GM12878 (cell line): Measurements from ENCODE around the gene ATP6V0A4. TPM values are rescaled to one million over a fixed set of nuclear protein-coding genes. Genes with fewer than 3 reads are reported as not detected.

Source experiments
- ATAC-seq: fragments of 200-7000 bp; cut with Tn5 transposase; 3 replicates; pipeline ENCODE4 v1.9.1; 2020; ENCODE audit warnings: mild to moderate bottlenecking, moderate library complexity
- BruUV-seq: library from RNA; stranded (reverse); fragments of 400-500 nt; replicated peaks from 2 replicates; lab custom pipeline; 2021; lab: Mats Ljungman, UMichigan
- CTCF ChIA-PET: fragments of 300-600 bp; sonication (Branson Sonifier 250); formaldehyde crosslinking; extraction: SDS; loops from one replicate; lab custom pipeline; 2021; ENCODE audit warnings: inconsistent platforms; lab: Yijun Ruan, JAX
- POLR2A ChIA-PET: fragments of 350-600 bp; formaldehyde crosslinking; extraction: SDS; loops from one replicate; lab custom pipeline; 2021; ENCODE audit warnings: inconsistent platforms; lab: Charles Lee
- RAD21 ChIA-PET: fragments of 300-600 bp; sonication (Branson Sonifier 250); formaldehyde crosslinking; loops from one replicate; lab custom pipeline; 2023; ENCODE audit warnings: antibody characterized with exemption; ENCODE audit not compliant: unreplicated experiment; lab: Charles Lee
- SMC1A ChIA-PET: fragments of 300-600 bp; sonication (Branson Sonifier 250); formaldehyde crosslinking; loops from one replicate; lab custom pipeline; 2023; ENCODE audit not compliant: unreplicated experiment, uncharacterized antibody; lab: Charles Lee
- DNase-seq: peaks from one replicate; pipeline ENCODE4 v3.0.0-alpha.2; 2011; ENCODE audit warnings: low read depth, low spot score
- FAIRE-seq: peaks from 3 replicates; lab custom pipeline; 2011; peaks lifted over from hg19 to GRCh38; lab: Jason Lieb, UNC
- H2AFZ ChIP-seq: 2 replicates; pipeline ENCODE4 v1.6.0; 2011; ENCODE audit warnings: low read depth, low read length, control low read depth; ENCODE audit not compliant: control insufficient read depth
- H3K27ac ChIP-seq: 2 replicates; pipeline ENCODE4 v1.5.1; 2011; ENCODE audit warnings: control low read depth; ENCODE audit not compliant: control insufficient read depth, insufficient read depth
- H3K27me3 ChIP-seq, 2 experiments: replicated peaks in 1 of 2; 2 replicates each; pipeline versions ENCODE4 v1.6.0 to v1.6.1; 2011; ENCODE audit warnings: low read length in 1 of 2; ENCODE audit not compliant: control insufficient read depth in 2 of 2, insufficient read depth in 2 of 2
- H3K36me3 ChIP-seq, 2 experiments: 2 replicates each; pipeline ENCODE4 v1.5.1; 2011; ENCODE audit warnings: low read length in 1 of 2; ENCODE audit not compliant: control insufficient read depth in 2 of 2, insufficient read depth in 2 of 2
- H3K4me1 ChIP-seq: 2 replicates; pipeline ENCODE4 v1.6.1; 2011; ENCODE audit warnings: mild to moderate bottlenecking, low read length, moderate library complexity, mixed read lengths; ENCODE audit not compliant: control insufficient read depth, insufficient read depth
- H3K4me2 ChIP-seq: 2 replicates; pipeline ENCODE4 v1.6.0; 2011; ENCODE audit warnings: control low read depth; ENCODE audit not compliant: control insufficient read depth, insufficient read depth
- H3K4me3 ChIP-seq: fragments of 200-600 bp; sonication (generic); 2 replicates; pipeline ENCODE4 v1.5.1; 2016
- H3K79me2 ChIP-seq: 2 replicates; pipeline ENCODE4 v1.6.0; 2011; ENCODE audit warnings: low read length; ENCODE audit not compliant: control insufficient read depth, insufficient read depth
- H3K9ac ChIP-seq: 2 replicates; pipeline ENCODE4 v1.8.0; 2011; ENCODE audit warnings: low read length, control low read depth, mixed read lengths; ENCODE audit not compliant: control insufficient read depth, insufficient read depth
- H3K9me3 ChIP-seq: replicated peaks from 3 replicates; pipeline ENCODE4 v1.5.1; 2011; ENCODE audit warnings: mild to moderate bottlenecking, low read length; ENCODE audit not compliant: control insufficient read depth, insufficient read depth
- H4K20me1 ChIP-seq: 2 replicates; pipeline ENCODE4 v1.6.0; 2011; ENCODE audit not compliant: control insufficient read depth, insufficient read depth
- MEF2B ChIP-seq: fragments of 450-650 bp; IDR thresholded peaks from 2 replicates; pipeline ENCODE4 v1.6.1; 2018; ENCODE audit warnings: mild to moderate bottlenecking, moderate library complexity; ENCODE audit not compliant: partially characterized antibody, poor library complexity, severe bottlenecking
- PAX5 ChIP-seq: IDR thresholded peaks from 2 replicates; pipeline ENCODE4 v1.6.1; 2011; ENCODE audit warnings: low read depth, low read length, borderline replicate concordance
- POU2F2 ChIP-seq: IDR thresholded peaks from 3 replicates; pipeline ENCODE4 v1.6.1; 2011; ENCODE audit warnings: low read depth, mild to moderate bottlenecking, low read length, borderline replicate concordance
- SIX5 ChIP-seq: IDR thresholded peaks from 2 replicates; pipeline ENCODE4 v1.6.1; 2011; ENCODE audit warnings: mild to moderate bottlenecking, low read depth, low read length, moderate library complexity; ENCODE audit not compliant: severe bottlenecking
- SREBF2 ChIP-seq: IDR thresholded peaks from 2 replicates; pipeline ENCODE4 v1.6.1; 2012; ENCODE audit warnings: mild to moderate bottlenecking, low read length
- TBL1XR1 ChIP-seq: IDR thresholded peaks from 2 replicates; pipeline ENCODE4 v1.6.1; 2012; ENCODE audit warnings: low read depth, low read length, improper control_type of control experiment
- WGBS: methylation state at CpG from one replicate; pipeline ENCODE4 v1.1.6; 2016; ENCODE audit warnings: low lambda C conversion rate; ENCODE audit not compliant: insufficient replicate concordance, insufficient coverage; ENCODE audit errors: missing lambda C conversion rate; 5-methylcytosine and 5-hydroxymethylcytosine counted together
- in situ Hi-C: fragments of 300-500 bp; cut with MboI; formaldehyde crosslinking; loops from 9 replicates; pipeline ENCODE4 v1.14.3; 2018; ENCODE audit warnings: mixed read lengths
- intact Hi-C: fragments of 100-400 bp; cut with micrococcal nuclease; formaldehyde crosslinking; loops from one replicate; pipeline ENCODE4 v1.14.2; 2022; ENCODE audit not compliant: unreplicated experiment
- polyA plus RNA-seq, 11 experiments: library from polyadenylated mRNA; depleted of rRNA in 4 of 11; unstranded in 6 of 11; stranded (reverse) in 5 of 11; fragments of >200 nt; fragmentation: Nextera tagmentation in 4 of 11; fragmentation: Illumina TruSeq in 1 of 11; extraction: Ambion mirVana in 4 of 11; extraction: Trizol in 1 of 11; gene quantifications; 1 replicate in 1 of 11; 2 replicates in 10 of 11; pipeline versions ENCODE4 v1.2.1 to v1.2.3, GENCODE V29; 2011 to 2016; ENCODE audit warnings: inconsistent platforms in 2 of 11, missing spikeins in 2 of 11, low read depth in 1 of 11
- total RNA-seq, 4 experiments: library from RNA; depleted of rRNA in 3 of 4; stranded (reverse); fragments of >200 nt in 3 of 4; fragmentation: Illumina TruSeq in 1 of 4; extraction: Trizol in 1 of 4; gene quantifications; 2 replicates each; pipeline versions ENCODE4 v1.2.1 to v1.2.3, GENCODE V29; 2013 to 2021
- TF ChIP-seq, protein P1 (sequence below): fragments of 450-650 bp; IDR thresholded peaks from 2 replicates; pipeline ENCODE4 v1.6.1; 2017; ENCODE audit warnings: antibody characterized with exemption, mild to moderate bottlenecking, moderate library complexity
- TF ChIP-seq, protein P2 (sequence below): IDR thresholded peaks from 2 replicates; pipeline ENCODE4 v1.6.1; 2011; ENCODE audit warnings: borderline replicate concordance, low read depth, mild to moderate bottlenecking, moderate library complexity, low read length; ENCODE audit not compliant: insufficient read depth, poor library complexity, severe bottlenecking
- TF ChIP-seq, protein P3 (sequence below): fragments of 150-350 bp; IDR thresholded peaks from 2 replicates; pipeline ENCODE4 v1.6.1; 2014; ENCODE audit warnings: mild to moderate bottlenecking, low read depth, low read length

Gene ATP6V0A4
- total and polyA plus RNA-seq, 10 of the 15 experiments (the other 5 are each of a cell fraction or from before 2014, with no cell fraction given), result not detected

DNA sequence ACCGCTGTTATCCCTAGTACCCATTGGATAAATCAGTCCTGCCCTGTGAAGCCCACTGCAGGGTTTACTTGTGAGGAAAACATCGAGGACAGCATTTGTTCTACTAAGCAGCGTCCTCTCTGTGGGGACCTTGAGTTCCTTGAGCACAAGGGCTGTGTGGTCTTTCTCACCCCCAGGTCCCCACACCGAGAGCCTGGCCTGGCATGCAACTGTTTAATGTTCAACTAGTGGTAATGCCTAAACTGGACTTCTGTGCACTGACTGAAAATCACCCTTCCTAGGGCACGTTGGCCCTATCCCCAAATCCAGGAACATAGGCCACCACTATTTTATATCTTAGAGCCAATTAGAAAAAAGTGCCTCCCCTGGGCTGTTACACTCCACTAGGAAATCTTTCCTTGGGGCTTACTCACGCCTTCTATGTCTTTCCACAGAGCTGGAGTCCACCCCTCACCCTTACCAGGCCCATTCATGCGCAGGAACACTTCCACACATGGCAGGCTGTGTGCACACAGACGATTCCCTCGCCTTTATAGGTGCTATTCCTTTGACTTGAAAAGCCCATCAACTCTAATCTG, 1.9 kb downstream of the ATP6V0A4 start:
- H3K36me3 ChIP-seq, result no peaks in the 10 kb centered on the region
- DNase-seq, result no peak
- no peaks in the 10 kb centered on the region for H3K9me3 ChIP-seq
- no peaks in the 10 kb centered on the region for H4K20me1 ChIP-seq
- H3K9ac ChIP-seq, result no peak overlapping the region
- CTCF ChIA-PET, result no interaction called here
- no peaks in the 10 kb centered on the region for H3K4me1 ChIP-seq
- FAIRE-seq, result no peak
- H3K79me2 ChIP-seq, result no peaks in the 10 kb centered on the region
- no TSS peak for BruUV-seq
- no peak overlapping the region for H2AFZ ChIP-seq
- SMC1A ChIA-PET, result no interaction called here
- no peak overlapping the region for H3K27ac ChIP-seq
- in situ Hi-C loops, result no loop called here
- RAD21 ChIA-PET, result no interaction called here
- 29% methylated on average over 9 of the region's 9 CpGs for WGBS
- no peaks in the 10 kb centered on the region for H3K27me3 ChIP-seq
- POLR2A ChIA-PET, result no interaction called here
- peak; percentile 27; the same call in 1 of the 3 replicates for ATAC-seq
- intact Hi-C loops, result no loop called here
- H3K4me3 ChIP-seq, result no peak overlapping the region
- TF ChIP-seq SREBF2, result no peak
- no peak overlapping the region for H3K4me2 ChIP-seq

DNA sequence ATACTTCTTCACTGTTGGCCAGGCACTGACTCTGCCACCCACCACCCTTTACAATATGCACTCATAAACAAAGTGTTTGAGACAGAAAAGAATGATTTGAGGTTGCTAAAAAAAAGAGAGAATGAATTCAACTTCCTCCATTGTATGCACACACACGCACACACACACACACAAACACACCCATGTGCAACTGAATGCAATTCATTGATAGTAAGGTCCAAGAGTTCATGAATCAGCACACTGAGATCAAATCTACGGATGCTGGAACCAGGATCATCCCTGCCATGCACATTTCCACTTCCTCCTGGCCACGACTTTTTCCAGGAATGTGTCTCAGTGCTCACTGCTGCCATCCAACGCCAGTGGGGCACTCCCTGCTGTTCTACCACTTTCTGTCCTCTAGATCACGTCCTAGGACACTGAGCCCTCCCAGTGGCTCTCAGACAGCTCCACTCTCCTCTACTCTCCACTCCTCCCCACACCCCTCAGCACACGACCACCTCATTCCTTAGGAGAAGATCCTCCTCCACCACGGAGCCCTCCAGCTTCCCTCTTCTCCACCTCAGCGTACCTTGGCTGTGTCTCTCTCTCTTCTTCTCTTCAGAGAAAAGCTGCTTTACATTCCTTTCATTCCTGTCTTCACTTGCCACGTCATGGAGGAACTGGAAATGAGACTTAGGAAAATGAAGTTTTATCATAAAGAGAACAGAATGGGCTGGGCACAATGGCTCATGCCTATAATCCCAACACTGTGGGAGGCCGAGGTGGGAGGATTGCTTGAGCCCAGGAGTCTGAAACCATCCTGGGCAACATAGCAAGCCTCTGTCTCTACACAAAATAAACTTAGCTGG, 12.2 kb downstream of the ATP6V0A4 start:
- no peak overlapping the region for H3K27ac ChIP-seq
- H3K9ac ChIP-seq, result no peak overlapping the region
- H3K36me3 ChIP-seq, result no peaks in the 10 kb centered on the region
- 15% methylated on average over 10 of the region's 10 CpGs for WGBS
- H3K27me3 ChIP-seq, result no peaks in the 10 kb centered on the region; a peak in 1 of 4 replicates
- DNase-seq (no peak), ATAC-seq (no peak), FAIRE-seq (no peak)
- H3K4me3 ChIP-seq, result no peak overlapping the region
- ChIA-PET RAD21 (no interaction called here), POLR2A (no interaction called here), SMC1A (no interaction called here), CTCF (no interaction called here)
- intact Hi-C loops (no loop called here), in situ Hi-C loops (no loop called here)
- BruUV-seq, result no TSS peak
- H4K20me1 ChIP-seq, result no peaks in the 10 kb centered on the region
- H3K79me2 ChIP-seq, result no peaks in the 10 kb centered on the region
- no peaks in the 10 kb centered on the region for H3K9me3 ChIP-seq
- no peak overlapping the region for H2AFZ ChIP-seq
- H3K4me2 ChIP-seq, result no peak overlapping the region
- H3K4me1 ChIP-seq, result no peaks in the 10 kb centered on the region
- TF ChIP-seq PAX5 (no peak), SIX5 (no peak), POU2F2 (no peak), TBL1XR1 (no peak), MEF2B (no peak)
- TF ChIP-seq, protein P1, sequence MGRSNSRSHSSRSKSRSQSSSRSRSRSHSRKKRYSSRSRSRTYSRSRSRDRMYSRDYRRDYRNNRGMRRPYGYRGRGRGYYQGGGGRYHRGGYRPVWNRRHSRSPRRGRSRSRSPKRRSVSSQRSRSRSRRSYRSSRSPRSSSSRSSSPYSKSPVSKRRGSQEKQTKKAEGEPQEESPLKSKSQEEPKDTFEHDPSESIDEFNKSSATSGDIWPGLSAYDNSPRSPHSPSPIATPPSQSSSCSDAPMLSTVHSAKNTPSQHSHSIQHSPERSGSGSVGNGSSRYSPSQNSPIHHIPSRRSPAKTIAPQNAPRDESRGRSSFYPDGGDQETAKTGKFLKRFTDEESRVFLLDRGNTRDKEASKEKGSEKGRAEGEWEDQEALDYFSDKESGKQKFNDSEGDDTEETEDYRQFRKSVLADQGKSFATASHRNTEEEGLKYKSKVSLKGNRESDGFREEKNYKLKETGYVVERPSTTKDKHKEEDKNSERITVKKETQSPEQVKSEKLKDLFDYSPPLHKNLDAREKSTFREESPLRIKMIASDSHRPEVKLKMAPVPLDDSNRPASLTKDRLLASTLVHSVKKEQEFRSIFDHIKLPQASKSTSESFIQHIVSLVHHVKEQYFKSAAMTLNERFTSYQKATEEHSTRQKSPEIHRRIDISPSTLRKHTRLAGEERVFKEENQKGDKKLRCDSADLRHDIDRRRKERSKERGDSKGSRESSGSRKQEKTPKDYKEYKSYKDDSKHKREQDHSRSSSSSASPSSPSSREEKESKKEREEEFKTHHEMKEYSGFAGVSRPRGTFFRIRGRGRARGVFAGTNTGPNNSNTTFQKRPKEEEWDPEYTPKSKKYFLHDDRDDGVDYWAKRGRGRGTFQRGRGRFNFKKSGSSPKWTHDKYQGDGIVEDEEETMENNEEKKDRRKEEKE, result no peak
- TF ChIP-seq, protein P2, sequence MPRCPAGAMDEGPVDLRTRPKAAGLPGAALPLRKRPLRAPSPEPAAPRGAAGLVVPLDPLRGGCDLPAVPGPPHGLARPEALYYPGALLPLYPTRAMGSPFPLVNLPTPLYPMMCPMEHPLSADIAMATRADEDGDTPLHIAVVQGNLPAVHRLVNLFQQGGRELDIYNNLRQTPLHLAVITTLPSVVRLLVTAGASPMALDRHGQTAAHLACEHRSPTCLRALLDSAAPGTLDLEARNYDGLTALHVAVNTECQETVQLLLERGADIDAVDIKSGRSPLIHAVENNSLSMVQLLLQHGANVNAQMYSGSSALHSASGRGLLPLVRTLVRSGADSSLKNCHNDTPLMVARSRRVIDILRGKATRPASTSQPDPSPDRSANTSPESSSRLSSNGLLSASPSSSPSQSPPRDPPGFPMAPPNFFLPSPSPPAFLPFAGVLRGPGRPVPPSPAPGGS, result no peak
- TF ChIP-seq, protein P3, sequence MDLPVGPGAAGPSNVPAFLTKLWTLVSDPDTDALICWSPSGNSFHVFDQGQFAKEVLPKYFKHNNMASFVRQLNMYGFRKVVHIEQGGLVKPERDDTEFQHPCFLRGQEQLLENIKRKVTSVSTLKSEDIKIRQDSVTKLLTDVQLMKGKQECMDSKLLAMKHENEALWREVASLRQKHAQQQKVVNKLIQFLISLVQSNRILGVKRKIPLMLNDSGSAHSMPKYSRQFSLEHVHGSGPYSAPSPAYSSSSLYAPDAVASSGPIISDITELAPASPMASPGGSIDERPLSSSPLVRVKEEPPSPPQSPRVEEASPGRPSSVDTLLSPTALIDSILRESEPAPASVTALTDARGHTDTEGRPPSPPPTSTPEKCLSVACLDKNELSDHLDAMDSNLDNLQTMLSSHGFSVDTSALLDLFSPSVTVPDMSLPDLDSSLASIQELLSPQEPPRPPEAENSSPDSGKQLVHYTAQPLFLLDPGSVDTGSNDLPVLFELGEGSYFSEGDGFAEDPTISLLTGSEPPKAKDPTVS, result no peak
